ENCODE data around the gene NETO2. TPM values are rescaled to one million over a fixed set of nuclear protein-coding genes. Genes with fewer than 3 reads are reported as not detected.
"Not testable (repeated sequence)": the region's sequence is repeated elsewhere in the genome, so short reads cannot be mapped to it uniquely, and the experiment has no call there.

The NETO2 gene
- polyA plus RNA-seq, 1 experiment, result 42.2 TPM

DNA sequence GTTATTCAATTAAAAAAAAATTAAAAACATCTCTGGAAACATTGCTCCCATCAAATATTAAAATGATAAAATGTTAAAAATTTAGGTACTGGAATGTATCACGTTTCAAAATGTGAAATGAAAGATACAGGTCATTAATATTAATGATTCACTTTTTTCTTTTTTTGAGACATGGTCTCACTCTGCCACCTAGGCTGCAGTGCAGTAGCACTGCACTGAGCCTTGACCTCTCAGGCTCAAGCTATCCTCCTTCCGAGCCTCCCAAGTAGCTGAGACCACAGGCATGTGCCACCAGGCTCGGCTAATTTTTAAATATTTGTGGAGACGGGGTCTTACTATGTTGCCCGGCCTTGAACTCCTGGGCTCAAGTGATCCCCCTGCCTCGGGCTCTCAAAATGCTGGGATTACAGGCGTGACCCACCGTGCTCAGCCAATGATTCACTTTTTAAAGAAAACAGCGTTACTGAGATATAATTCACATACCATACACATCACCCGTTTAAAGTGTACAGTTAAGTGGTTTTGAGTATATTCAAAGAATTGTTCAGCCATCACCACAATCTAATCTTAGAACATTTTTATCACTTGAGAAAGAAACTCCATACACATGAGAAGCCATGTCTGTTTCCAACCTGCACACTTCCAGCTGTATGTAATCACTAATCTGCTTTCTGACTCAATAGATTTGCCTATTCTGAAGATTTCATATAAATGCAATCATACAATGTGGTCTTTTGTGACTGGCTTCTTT is 19.1 kb upstream of the NETO2 start:
- no peaks in the 10 kb centered on the region for H3K27me3 ChIP-seq (ENCODE audit: control insufficient read depth, insufficient read depth, low read length)
- DNase-seq (ENCODE audit: low read depth, low spot score), result no peak
- no peak overlapping the region for H3K4me3 ChIP-seq (ENCODE audit: low read depth, low read length)
- no peaks in the 10 kb centered on the region for H3K9me3 ChIP-seq (ENCODE audit: control insufficient read depth, insufficient read depth, low read length)
- TF ChIP-seq, protein P1, sequence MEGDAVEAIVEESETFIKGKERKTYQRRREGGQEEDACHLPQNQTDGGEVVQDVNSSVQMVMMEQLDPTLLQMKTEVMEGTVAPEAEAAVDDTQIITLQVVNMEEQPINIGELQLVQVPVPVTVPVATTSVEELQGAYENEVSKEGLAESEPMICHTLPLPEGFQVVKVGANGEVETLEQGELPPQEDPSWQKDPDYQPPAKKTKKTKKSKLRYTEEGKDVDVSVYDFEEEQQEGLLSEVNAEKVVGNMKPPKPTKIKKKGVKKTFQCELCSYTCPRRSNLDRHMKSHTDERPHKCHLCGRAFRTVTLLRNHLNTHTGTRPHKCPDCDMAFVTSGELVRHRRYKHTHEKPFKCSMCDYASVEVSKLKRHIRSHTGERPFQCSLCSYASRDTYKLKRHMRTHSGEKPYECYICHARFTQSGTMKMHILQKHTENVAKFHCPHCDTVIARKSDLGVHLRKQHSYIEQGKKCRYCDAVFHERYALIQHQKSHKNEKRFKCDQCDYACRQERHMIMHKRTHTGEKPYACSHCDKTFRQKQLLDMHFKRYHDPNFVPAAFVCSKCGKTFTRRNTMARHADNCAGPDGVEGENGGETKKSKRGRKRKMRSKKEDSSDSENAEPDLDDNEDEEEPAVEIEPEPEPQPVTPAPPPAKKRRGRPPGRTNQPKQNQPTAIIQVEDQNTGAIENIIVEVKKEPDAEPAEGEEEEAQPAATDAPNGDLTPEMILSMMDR (IDR thresholded peaks at IDR 0.05; ENCODE audit: low read depth, low read length), result no peak
- CTCF ChIA-PET, result no interaction called here
- POLR2A ChIA-PET, result no interaction called here
- H3K27ac ChIP-seq (ENCODE audit: low read depth, low read length), result no peak overlapping the region

GRCh38 chr16:47161464-47161863 is 17.7 kb upstream of the NETO2 start:
- ChIA-PET POLR2A (no interaction called here), CTCF (interaction anchor here (4.2 kb wide), 1 partner anchor 18 kb away, joined by 34 read pairs; the partner anchor contains the start of gene NETO2)
- Histone ChIP-seq H3K4me3 (ENCODE audit: low read depth, low read length) (no peak overlapping the region), H3K27ac (ENCODE audit: low read depth, low read length) (no peak overlapping the region), H3K9me3 (ENCODE audit: control insufficient read depth, insufficient read depth, low read length) (no peaks in the 10 kb centered on the region), H3K27me3 (ENCODE audit: control insufficient read depth, insufficient read depth, low read length) (no peaks in the 10 kb centered on the region)
- DNase-seq (ENCODE audit: low read depth, low spot score), result no peak
- TF ChIP-seq, protein P1 (IDR thresholded peaks at IDR 0.05; ENCODE audit: low read depth, low read length), result no peak

DNA sequence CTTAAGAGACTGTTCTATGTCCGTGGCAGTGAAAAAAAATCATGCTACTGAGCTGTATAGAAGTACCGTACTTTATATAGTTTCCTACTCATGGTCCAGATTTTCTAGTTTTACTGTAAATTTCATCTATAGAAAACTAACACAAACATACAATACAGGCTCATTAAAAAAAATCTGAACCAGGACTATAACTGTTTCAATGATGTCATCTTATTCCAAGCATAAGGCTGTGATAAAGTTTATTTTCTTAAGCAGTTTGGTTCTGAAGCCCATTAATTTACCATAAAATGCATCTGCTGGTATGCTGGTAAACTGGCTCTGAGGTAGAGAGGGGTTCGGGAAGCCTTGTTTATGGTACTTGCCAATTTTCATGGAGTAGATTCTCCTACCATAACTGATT is 16.7 kb upstream of the NETO2 start:
- no peaks in the 10 kb centered on the region for H3K27me3 ChIP-seq (ENCODE audit: control insufficient read depth, insufficient read depth, low read length)
- CTCF ChIA-PET, result interaction anchor here (0.6 to 4.2 kb wide), 2 partner anchors 15 to 17 kb away, joined by 3 to 34 read pairs; partner anchors contain the start of gene NETO2
- TF ChIP-seq, protein P1 (IDR thresholded peaks at IDR 0.05; ENCODE audit: low read depth, low read length), result no peak
- DNase-seq (ENCODE audit: low read depth, low spot score), result no peak
- H3K9me3 ChIP-seq (ENCODE audit: control insufficient read depth, insufficient read depth, low read length), result no peaks in the 10 kb centered on the region
- H3K4me3 ChIP-seq (ENCODE audit: low read depth, low read length), result no peak overlapping the region
- no peak overlapping the region for H3K27ac ChIP-seq (ENCODE audit: low read depth, low read length)
- POLR2A ChIA-PET, result no interaction called here

DNA sequence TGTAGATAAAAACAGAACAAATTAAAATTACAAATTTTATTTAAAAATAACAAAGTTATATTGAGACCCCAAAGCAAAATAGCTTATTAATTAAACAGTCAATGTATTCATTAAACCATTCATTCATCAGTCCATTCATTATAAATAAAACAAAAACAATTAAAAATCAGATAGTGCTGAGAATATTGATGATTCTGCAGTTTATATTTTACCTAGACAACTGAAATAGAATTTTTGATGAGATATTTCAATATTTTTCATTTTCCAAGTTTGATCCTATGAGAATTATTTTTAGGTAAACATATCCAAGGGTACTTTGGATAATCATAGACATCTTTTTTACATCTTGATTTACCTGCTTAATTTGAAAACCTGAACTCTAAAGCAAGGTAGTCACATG is 15.2 kb upstream of the NETO2 start:
- H3K9me3 ChIP-seq (ENCODE audit: control insufficient read depth, insufficient read depth, low read length), result no peaks in the 10 kb centered on the region
- no peaks in the 10 kb centered on the region for H3K27me3 ChIP-seq (ENCODE audit: control insufficient read depth, insufficient read depth, low read length)
- TF ChIP-seq, protein P1 (IDR thresholded peaks at IDR 0.05; ENCODE audit: low read depth, low read length), result no peak
- no peak for DNase-seq (ENCODE audit: low read depth, low spot score)
- H3K4me3 ChIP-seq (ENCODE audit: low read depth, low read length), result no peak overlapping the region
- ChIA-PET CTCF (interaction anchor here (4.2 kb wide), 1 partner anchor 16 kb away, joined by 34 read pairs; the partner anchor contains the start of gene NETO2), POLR2A (no interaction called here)
- no peak overlapping the region for H3K27ac ChIP-seq (ENCODE audit: low read depth, low read length)

- no peak for DNase-seq (ENCODE audit: low read depth, low spot score)
- POLR2A ChIA-PET, result no interaction called here
Observed at GRCh38 chr16:47156680-47157215, 13.0 kb upstream of the NETO2 start.

GRCh38 chr16:47152501-47152900 is 8.8 kb upstream of the NETO2 start:
- H3K27me3 ChIP-seq (ENCODE audit: control insufficient read depth, insufficient read depth, low read length); DNase-seq (ENCODE audit: low read depth, low spot score); POLR2A ChIA-PET; H3K27ac ChIP-seq (ENCODE audit: low read depth, low read length); H3K4me3 ChIP-seq (ENCODE audit: low read depth, low read length); H3K9me3 ChIP-seq (ENCODE audit: control insufficient read depth, insufficient read depth, low read length); CTCF ChIA-PET: not testable (repeated sequence)

More at GRCh38 chr16:47156680-47157215, 13.0 kb upstream of the NETO2 start:
- 0 out of 2 replicates have a peak, but pooled peaks cover 3% of the 10 kb centered on the region for H3K9me3 ChIP-seq (ENCODE audit: control insufficient read depth, insufficient read depth, low read length)
- CTCF ChIA-PET, result interaction anchor here (4.0 kb wide), 1 partner anchor 15 kb away, joined by 17 read pairs; no protein-coding TSS in a partner anchor
- TF ChIP-seq, protein P1 (IDR thresholded peaks at IDR 0.05; ENCODE audit: low read depth, low read length), result no peak
- no peak overlapping the region for H3K4me3 ChIP-seq (ENCODE audit: low read depth, low read length)
- H3K27ac ChIP-seq (ENCODE audit: low read depth, low read length), result no peak overlapping the region
- no peaks in the 10 kb centered on the region for H3K27me3 ChIP-seq (ENCODE audit: control insufficient read depth, insufficient read depth, low read length)
